EL (cell line): Measurements from ENCODE around the gene HIBADH.

Experiments
- DNase-seq: peaks from one replicate; pipeline ENCODE4 v3.0.0-alpha.2; 2016

The HIBADH gene

GRCh38 chr7:27478556-27478955 is 184.1 kb downstream of the HIBADH start:
- DNase-seq: no peak

DNA sequence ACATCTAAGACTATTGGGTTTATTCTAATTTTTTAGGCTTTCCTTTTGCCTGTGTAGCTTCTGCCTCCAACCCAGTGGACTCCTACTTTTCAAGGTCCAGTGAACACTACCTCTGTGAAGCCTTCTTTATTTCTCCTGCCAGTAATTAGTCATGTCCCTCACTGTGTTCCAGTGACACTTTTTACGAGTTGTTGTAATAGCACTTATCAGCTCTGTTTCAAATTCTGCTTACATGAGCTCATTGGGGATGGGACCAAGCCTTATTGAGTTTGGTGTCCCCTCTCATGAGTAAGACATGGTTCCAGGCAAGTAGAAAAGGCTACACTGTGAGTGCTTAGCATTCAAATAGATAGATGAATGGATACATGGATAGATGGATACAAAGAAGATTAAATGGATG is 184.6 kb downstream of the HIBADH start:
- DNase-seq: no peak

DNA sequence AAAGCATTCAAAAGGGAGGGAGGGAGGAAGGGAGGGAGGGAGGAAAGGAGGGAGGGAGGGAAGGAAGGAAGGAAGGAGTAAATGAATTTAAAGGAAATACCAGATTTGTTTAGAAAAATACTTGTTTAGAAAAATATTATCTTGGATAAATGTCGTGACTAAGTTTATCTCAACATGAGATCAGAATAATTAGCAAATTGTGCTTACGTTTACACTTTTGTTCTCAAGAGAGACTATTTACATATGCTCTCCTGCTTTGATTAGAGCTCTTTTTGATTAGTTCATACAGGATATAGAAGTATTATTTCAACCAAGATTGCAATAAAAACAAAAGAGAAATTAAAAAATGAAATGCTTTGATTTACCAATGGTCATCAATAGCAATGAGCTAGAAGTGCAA is 186.2 kb downstream of the HIBADH start:
- DNase-seq: no peak
